GM12878 (cell line): ENCODE data around the gene NEXN.

ENCODE experiments used
- ASH2L ChIP-seq: fragments of 300-600, 200-600 bp; sonication (generic); IDR thresholded peaks from 2 replicates; pipeline ENCODE4 v1.6.1; 2017; ENCODE audit warnings: low read depth, mild to moderate bottlenecking, borderline replicate concordance
- CHD2 ChIP-seq: IDR thresholded peaks from 2 replicates; pipeline ENCODE4 v1.6.1; 2011; ENCODE audit warnings: low read depth, low read length, improper control_type of control experiment, borderline replicate concordance
- EP300 ChIP-seq, 2 experiments: fragments of 150-350 bp in 1 of 2; IDR thresholded peaks; 2 replicates each; pipeline ENCODE4 v1.6.1; 2011 to 2012; ENCODE audit warnings: low read depth in 2 of 2, low read length in 2 of 2, borderline replicate concordance in 1 of 2, improper control_type of control experiment in 1 of 2, inconsistent platforms in 1 of 2; ENCODE audit not compliant: control insufficient read depth in 1 of 2
- ESRRA ChIP-seq: IDR thresholded peaks from 2 replicates; pipeline ENCODE4 v1.6.1; 2012; ENCODE audit warnings: mild to moderate bottlenecking, low read length, improper control_type of control experiment
- JUNB ChIP-seq: IDR thresholded peaks from 2 replicates; pipeline ENCODE4 v1.6.1; 2016; ENCODE audit warnings: antibody characterized with exemption, mild to moderate bottlenecking
- PAX8 ChIP-seq: fragments of 450-650 bp; IDR thresholded peaks from 2 replicates; pipeline ENCODE4 v1.6.1; 2017; ENCODE audit warnings: mild to moderate bottlenecking, moderate library complexity
- SIN3A ChIP-seq: IDR thresholded peaks from 2 replicates; pipeline ENCODE4 v1.6.1; 2012; ENCODE audit warnings: low read depth, low read length, improper control_type of control experiment
- SUZ12 ChIP-seq: fragments of 200-600 bp; sonication (generic); IDR thresholded peaks from one replicate; pipeline ENCODE4 v1.6.1; 2018; ENCODE audit warnings: antibody characterized with exemption, mild to moderate bottlenecking; ENCODE audit not compliant: unreplicated experiment
- YBX1 ChIP-seq: fragments of 450-650 bp; IDR thresholded peaks from 2 replicates; pipeline ENCODE4 v1.6.1; 2016; ENCODE audit warnings: antibody characterized with exemption
- ZNF274 ChIP-seq: IDR thresholded peaks from one replicate; pipeline ENCODE4 v1.8.0; 2011; ENCODE audit not compliant: insufficient read length, insufficient read depth
- TF ChIP-seq, protein P1 (sequence below): IDR thresholded peaks from 2 replicates; pipeline ENCODE4 v1.6.1; 2012; ENCODE audit warnings: mild to moderate bottlenecking, low read depth, low read length
- TF ChIP-seq, protein P2 (sequence below), 3 experiments: IDR thresholded peaks in 2 of 3; conservative IDR thresholded peaks in 1 of 3; 2 replicates each; pipeline ENCODE4 v1.5.1; 2011; ENCODE audit warnings: low read depth in 3 of 3, low read length in 3 of 3, mild to moderate bottlenecking in 3 of 3, control low read depth in 2 of 3, moderate library complexity in 2 of 3, inconsistent platforms in 1 of 3, mixed read lengths in 1 of 3; ENCODE audit not compliant: control insufficient read depth in 2 of 3, insufficient read depth in 1 of 3; ENCODE audit errors: extremely low read depth in 1 of 3
- TF ChIP-seq, protein P3 (sequence below): IDR thresholded peaks from 2 replicates; pipeline ENCODE4 v1.6.1; 2011; ENCODE audit warnings: low read depth, low read length, improper control_type of control experiment, borderline replicate concordance

DNA sequence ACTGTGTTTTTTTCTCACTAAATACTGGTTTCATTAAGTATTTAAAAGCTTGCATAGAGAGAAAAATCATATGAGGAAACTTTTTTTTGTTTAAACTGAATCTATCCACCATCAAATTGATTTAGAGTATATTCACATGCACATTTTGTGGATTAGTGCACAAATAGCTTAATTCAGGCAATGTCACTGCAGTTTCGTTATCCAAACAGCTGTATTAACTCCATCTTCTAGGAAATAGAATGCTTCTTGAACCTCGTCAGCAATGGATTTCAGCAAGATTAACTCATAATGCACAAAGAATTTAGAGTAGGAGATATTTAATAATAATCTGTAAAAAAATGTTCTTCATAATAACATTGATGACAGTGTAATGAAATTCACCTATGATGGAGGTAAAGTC lies 37.5 kb downstream of the NEXN start:
- TF ChIP-seq JUNB (no peak), SIN3A (no peak), ESRRA (no peak), YBX1 (no peak), SUZ12 (no peak), EP300 (IDR thresholded peaks at IDR 0.05; ENCODE audit: borderline replicate concordance in 1 of 2, control insufficient read depth in 1 of 2, low read depth in 2 of 2, low read length in 2 of 2) (no peak), ASH2L (no peak), ZNF274 (no peak), CHD2 (no peak), PAX8 (no peak)
- TF ChIP-seq, protein P1, sequence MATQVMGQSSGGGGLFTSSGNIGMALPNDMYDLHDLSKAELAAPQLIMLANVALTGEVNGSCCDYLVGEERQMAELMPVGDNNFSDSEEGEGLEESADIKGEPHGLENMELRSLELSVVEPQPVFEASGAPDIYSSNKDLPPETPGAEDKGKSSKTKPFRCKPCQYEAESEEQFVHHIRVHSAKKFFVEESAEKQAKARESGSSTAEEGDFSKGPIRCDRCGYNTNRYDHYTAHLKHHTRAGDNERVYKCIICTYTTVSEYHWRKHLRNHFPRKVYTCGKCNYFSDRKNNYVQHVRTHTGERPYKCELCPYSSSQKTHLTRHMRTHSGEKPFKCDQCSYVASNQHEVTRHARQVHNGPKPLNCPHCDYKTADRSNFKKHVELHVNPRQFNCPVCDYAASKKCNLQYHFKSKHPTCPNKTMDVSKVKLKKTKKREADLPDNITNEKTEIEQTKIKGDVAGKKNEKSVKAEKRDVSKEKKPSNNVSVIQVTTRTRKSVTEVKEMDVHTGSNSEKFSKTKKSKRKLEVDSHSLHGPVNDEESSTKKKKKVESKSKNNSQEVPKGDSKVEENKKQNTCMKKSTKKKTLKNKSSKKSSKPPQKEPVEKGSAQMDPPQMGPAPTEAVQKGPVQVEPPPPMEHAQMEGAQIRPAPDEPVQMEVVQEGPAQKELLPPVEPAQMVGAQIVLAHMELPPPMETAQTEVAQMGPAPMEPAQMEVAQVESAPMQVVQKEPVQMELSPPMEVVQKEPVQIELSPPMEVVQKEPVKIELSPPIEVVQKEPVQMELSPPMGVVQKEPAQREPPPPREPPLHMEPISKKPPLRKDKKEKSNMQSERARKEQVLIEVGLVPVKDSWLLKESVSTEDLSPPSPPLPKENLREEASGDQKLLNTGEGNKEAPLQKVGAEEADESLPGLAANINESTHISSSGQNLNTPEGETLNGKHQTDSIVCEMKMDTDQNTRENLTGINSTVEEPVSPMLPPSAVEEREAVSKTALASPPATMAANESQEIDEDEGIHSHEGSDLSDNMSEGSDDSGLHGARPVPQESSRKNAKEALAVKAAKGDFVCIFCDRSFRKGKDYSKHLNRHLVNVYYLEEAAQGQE: no peak
- TF ChIP-seq, protein P2, sequence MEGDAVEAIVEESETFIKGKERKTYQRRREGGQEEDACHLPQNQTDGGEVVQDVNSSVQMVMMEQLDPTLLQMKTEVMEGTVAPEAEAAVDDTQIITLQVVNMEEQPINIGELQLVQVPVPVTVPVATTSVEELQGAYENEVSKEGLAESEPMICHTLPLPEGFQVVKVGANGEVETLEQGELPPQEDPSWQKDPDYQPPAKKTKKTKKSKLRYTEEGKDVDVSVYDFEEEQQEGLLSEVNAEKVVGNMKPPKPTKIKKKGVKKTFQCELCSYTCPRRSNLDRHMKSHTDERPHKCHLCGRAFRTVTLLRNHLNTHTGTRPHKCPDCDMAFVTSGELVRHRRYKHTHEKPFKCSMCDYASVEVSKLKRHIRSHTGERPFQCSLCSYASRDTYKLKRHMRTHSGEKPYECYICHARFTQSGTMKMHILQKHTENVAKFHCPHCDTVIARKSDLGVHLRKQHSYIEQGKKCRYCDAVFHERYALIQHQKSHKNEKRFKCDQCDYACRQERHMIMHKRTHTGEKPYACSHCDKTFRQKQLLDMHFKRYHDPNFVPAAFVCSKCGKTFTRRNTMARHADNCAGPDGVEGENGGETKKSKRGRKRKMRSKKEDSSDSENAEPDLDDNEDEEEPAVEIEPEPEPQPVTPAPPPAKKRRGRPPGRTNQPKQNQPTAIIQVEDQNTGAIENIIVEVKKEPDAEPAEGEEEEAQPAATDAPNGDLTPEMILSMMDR (IDR thresholded peaks at IDR 0.05 in 2 of 3, conservative IDR thresholded peaks at IDR 0.05 in 1 of 3; ENCODE audit: control insufficient read depth in 2 of 3, extremely low read depth in 1 of 3, insufficient read depth in 1 of 3, low read depth in 3 of 3, low read length in 3 of 3): no peak
- TF ChIP-seq, protein P3, sequence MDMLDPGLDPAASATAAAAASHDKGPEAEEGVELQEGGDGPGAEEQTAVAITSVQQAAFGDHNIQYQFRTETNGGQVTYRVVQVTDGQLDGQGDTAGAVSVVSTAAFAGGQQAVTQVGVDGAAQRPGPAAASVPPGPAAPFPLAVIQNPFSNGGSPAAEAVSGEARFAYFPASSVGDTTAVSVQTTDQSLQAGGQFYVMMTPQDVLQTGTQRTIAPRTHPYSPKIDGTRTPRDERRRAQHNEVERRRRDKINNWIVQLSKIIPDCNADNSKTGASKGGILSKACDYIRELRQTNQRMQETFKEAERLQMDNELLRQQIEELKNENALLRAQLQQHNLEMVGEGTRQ: no peak
